Rectal smooth muscle tissue (tissue), 1 donor: ENCODE results near the gene ZNF516.
"Not testable (repeated sequence)": the region's sequence is repeated elsewhere in the genome, so short reads cannot be mapped to it uniquely, and the experiment has no call there.

Experiments used
- H3K27ac ChIP-seq: one replicate; pipeline ENCODE4 v1.7.0; 2013; ENCODE audit warnings: low read depth, low read length, inconsistent platforms
- H3K27me3 ChIP-seq: one replicate; pipeline ENCODE4 v1.7.0; 2013; ENCODE audit warnings: low read length; ENCODE audit not compliant: control insufficient read depth, insufficient read depth
- H3K36me3 ChIP-seq: one replicate; pipeline ENCODE4 v1.7.0; 2013; ENCODE audit warnings: low read length; ENCODE audit not compliant: control insufficient read depth, insufficient read depth
- H3K4me1 ChIP-seq: one replicate; pipeline ENCODE4 v1.7.0; 2013; ENCODE audit warnings: low read length; ENCODE audit not compliant: control insufficient read depth, insufficient read depth
- H3K4me3 ChIP-seq: one replicate; pipeline ENCODE4 v1.7.0; 2013; ENCODE audit warnings: low read length
- H3K9ac ChIP-seq: one replicate; pipeline ENCODE4 v1.7.0; 2013; ENCODE audit warnings: low read length

ZNF516 gene

GRCh38 chr18:76495006-76495370 lies at the start of gene ZNF516:
Gene ZNF516, minus strand, starts transcription at chr18:76495242. Its CDS starts 52,188 bp downstream, at chr18:76443054.
- peak within 1 kb of the TSS; percentile 54 for H3K9ac ChIP-seq
- H3K4me3 ChIP-seq = peak within 1 kb of the TSS; percentile 94
- no peaks in the 10 kb centered on the region for H3K36me3 ChIP-seq
- peak within 1 kb of the TSS; percentile 92 for H3K27ac ChIP-seq
- H3K4me1 ChIP-seq = peaks cover 3% of the 10 kb centered on the region
- no peaks in the 10 kb centered on the region for H3K27me3 ChIP-seq

- no peak overlapping the region for H3K4me3 ChIP-seq
- H3K27ac ChIP-seq = no peak overlapping the region
- no peaks in the 10 kb centered on the region for H3K36me3 ChIP-seq
- no peaks in the 10 kb centered on the region for H3K27me3 ChIP-seq
- no peak overlapping the region for H3K9ac ChIP-seq
- H3K4me1 ChIP-seq = no peaks in the 10 kb centered on the region
These were observed 43.8 kb upstream of the ZNF516 start for GRCh38 chr18:76538846-76539245.

GRCh38 chr18:76537621-76538020 lies 42.6 kb upstream of the ZNF516 start:
- H3K9ac ChIP-seq = no peak overlapping the region
- H3K4me1 ChIP-seq = no peaks in the 10 kb centered on the region
- no peak overlapping the region for H3K27ac ChIP-seq
- no peaks in the 10 kb centered on the region for H3K27me3 ChIP-seq
- H3K4me3 ChIP-seq = no peak overlapping the region
- H3K36me3 ChIP-seq = no peaks in the 10 kb centered on the region

GRCh38 chr18:76536593-76536992 lies 41.6 kb upstream of the ZNF516 start:
- not testable (repeated sequence) for H3K36me3 ChIP-seq

GRCh38 chr18:76532875-76533274 lies 37.8 kb upstream of the ZNF516 start:
- H3K36me3 ChIP-seq = no peaks in the 10 kb centered on the region
- no peak overlapping the region for H3K27ac ChIP-seq
- H3K4me3 ChIP-seq = no peak overlapping the region
- H3K27me3 ChIP-seq = no peaks in the 10 kb centered on the region
- peaks cover 8% of the 10 kb centered on the region for H3K4me1 ChIP-seq
- no peak overlapping the region for H3K9ac ChIP-seq

More at GRCh38 chr18:76536593-76536992, 41.6 kb upstream of the ZNF516 start:
- H3K4me1 ChIP-seq, H3K9ac ChIP-seq, H3K27me3 ChIP-seq, H3K4me3 ChIP-seq, H3K27ac ChIP-seq: not testable (repeated sequence)

- Histone ChIP-seq H3K27ac (no peak overlapping the region), H3K9ac (no peak overlapping the region), H3K27me3 (peaks cover 5% of the 10 kb centered on the region), H3K4me3 (no peak overlapping the region), H3K36me3 (no peaks in the 10 kb centered on the region), H3K4me1 (peaks cover 8% of the 10 kb centered on the region)
These were observed 35.8 kb upstream of the ZNF516 start for GRCh38 chr18:76530846-76531245.

GRCh38 chr18:76530391-76530790 lies 35.3 kb upstream of the ZNF516 start:
- H3K27me3 ChIP-seq = peaks cover 5% of the 10 kb centered on the region
- no peaks in the 10 kb centered on the region for H3K36me3 ChIP-seq
- no peak overlapping the region for H3K9ac ChIP-seq
- H3K27ac ChIP-seq = no peak overlapping the region
- no peak overlapping the region for H3K4me3 ChIP-seq
- H3K4me1 ChIP-seq = peaks cover 8% of the 10 kb centered on the region

- no peaks in the 10 kb centered on the region for H3K36me3 ChIP-seq
- peak overlapping the region; percentile 66 for H3K4me3 ChIP-seq
- peaks cover 5% of the 10 kb centered on the region for H3K27me3 ChIP-seq
- H3K4me1 ChIP-seq = peaks cover 8% of the 10 kb centered on the region
- H3K9ac ChIP-seq = no peak overlapping the region
- peak overlapping the region; percentile 37 for H3K27ac ChIP-seq
These were observed 34.4 kb upstream of the ZNF516 start for GRCh38 chr18:76529433-76529811.

GRCh38 chr18:76528477-76529432 lies 33.7 kb upstream of the ZNF516 start:
- Histone ChIP-seq H3K27me3 (peaks cover 5% of the 10 kb centered on the region), H3K36me3 (no peaks in the 10 kb centered on the region), H3K27ac (peak overlapping the region; percentile 37), H3K9ac (no peak overlapping the region), H3K4me1 (peaks cover 8% of the 10 kb centered on the region), H3K4me3 (peak overlapping the region; percentile 66)

- Histone ChIP-seq H3K4me1 (peaks cover 8% of the 10 kb centered on the region), H3K36me3 (no peaks in the 10 kb centered on the region), H3K9ac (no peak overlapping the region), H3K27me3 (peaks cover 5% of the 10 kb centered on the region), H3K27ac (no peak overlapping the region), H3K4me3 (no peak overlapping the region)
These were observed 30.9 kb upstream of the ZNF516 start for GRCh38 chr18:76525911-76526310.

GRCh38 chr18:76524900-76525698 lies 30.1 kb upstream of the ZNF516 start:
- no peaks in the 10 kb centered on the region for H3K36me3 ChIP-seq
- H3K27ac ChIP-seq = no peak overlapping the region
- H3K9ac ChIP-seq = no peak overlapping the region
- peaks cover 8% of the 10 kb centered on the region for H3K4me1 ChIP-seq
- peak overlapping the region; percentile 64 for H3K4me3 ChIP-seq
- H3K27me3 ChIP-seq = peaks cover 5% of the 10 kb centered on the region

GRCh38 chr18:76524477-76524876 lies 29.4 kb upstream of the ZNF516 start:
- H3K4me1 ChIP-seq = peaks cover 8% of the 10 kb centered on the region
- H3K9ac ChIP-seq = no peak overlapping the region
- no peak overlapping the region for H3K4me3 ChIP-seq
- H3K27me3 ChIP-seq = peaks cover 5% of the 10 kb centered on the region
- no peak overlapping the region for H3K27ac ChIP-seq
- no peaks in the 10 kb centered on the region for H3K36me3 ChIP-seq
